ENCODE measurements around the gene MYO9A. TPM values are rescaled to one million over a fixed set of nuclear protein-coding genes. Genes with fewer than 3 reads are reported as not detected.

MYO9A gene
- total RNA-seq, 1 experiment from 2014 or later, result 21.4 TPM

DNA sequence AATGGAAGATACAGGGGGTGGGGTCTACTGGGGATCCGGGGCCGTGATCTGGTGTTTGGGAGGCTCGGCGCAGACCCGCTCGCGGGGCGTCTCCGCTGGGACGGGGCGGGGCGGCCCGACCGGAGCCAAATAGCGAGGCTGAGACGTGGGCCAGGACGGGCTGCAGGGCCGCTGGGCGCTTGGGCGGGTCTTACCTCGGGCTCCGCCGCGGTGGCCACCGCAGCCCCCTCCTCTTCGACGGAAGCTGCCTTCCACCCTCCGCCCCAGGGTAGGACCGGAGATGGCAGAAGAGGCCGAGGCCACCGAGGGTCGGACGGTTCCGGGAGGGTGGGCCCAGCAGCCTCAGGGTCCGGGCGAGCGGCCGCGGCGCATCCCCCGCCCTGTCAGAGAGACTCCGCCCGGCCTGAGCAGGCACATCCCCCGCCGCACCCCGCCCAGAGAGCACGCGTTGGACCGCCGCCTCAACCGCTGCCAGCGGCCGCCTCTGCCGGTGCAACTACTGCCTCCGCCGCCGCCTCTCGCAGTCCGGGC, 399 bp downstream of the MYO9A start:
- no peaks in the 10 kb centered on the region for H3K36me3 Mint-ChIP-seq (ENCODE audit: insufficient read depth in 1 of 3, low read depth in 3 of 3)
- Histone ChIP-seq H3K27ac (ENCODE audit: insufficient read length, low read depth, low read length) (no peak overlapping the region), H2BK5ac (ENCODE audit: insufficient read length, low read length) (no peak overlapping the region), H3K56ac (ENCODE audit: insufficient read length, low read depth, low read length) (no peak overlapping the region), H4K8ac (replicated peaks; ENCODE audit: insufficient read length, low read depth, low read length) (no peak overlapping the region), H3K4me2 (ENCODE audit: insufficient read depth, insufficient read length, low read length) (peak overlapping the region; percentile 85), H2BK15ac (ENCODE audit: low read depth, low read length) (no peak overlapping the region; the same call in 1 of the 2 replicates), H3K18ac (ENCODE audit: insufficient read length, low read depth, low read length) (peak overlapping the region; percentile 35), H3K23me2 (ENCODE audit: insufficient read length, low read depth, low read length, poor library complexity, severe bottlenecking) (peaks cover 13% of the 10 kb centered on the region), H3K23ac (ENCODE audit: insufficient read length, low read depth, low read length) (no peak overlapping the region), H3T11ph (ENCODE audit: low read length) (no peak overlapping the region), H2BK12ac (ENCODE audit: insufficient read length, low read depth, low read length) (no peak overlapping the region), H3K79me1 (ENCODE audit: insufficient read depth, low read depth, low read length, poor library complexity, severe bottlenecking) (no peaks in the 10 kb centered on the region), H3K9me3 (ENCODE audit: control insufficient read depth, low read depth, low read length) (no peaks in the 10 kb centered on the region), H4K91ac (ENCODE audit: insufficient read length, low read depth, low read length) (no peak overlapping the region), H2BK20ac (ENCODE audit: low read depth, low read length, poor library complexity, severe bottlenecking) (no peak overlapping the region), H3K14ac (ENCODE audit: insufficient read depth, low read length) (peak overlapping the region; percentile 52; the same call in 1 of the 2 replicates), H4K20me1 (ENCODE audit: control insufficient read depth, insufficient read depth, insufficient read length) (peaks cover 3% of the 10 kb centered on the region), H2AFZ (ENCODE audit: low read length) (no peak overlapping the region), H3K9ac (ENCODE audit: extremely low read depth, insufficient read length, low read length) (peak overlapping the region; percentile 8), H3K4me1 (ENCODE audit: insufficient read depth, low read length) (peaks cover 2% of the 10 kb centered on the region; the same call in 1 of the 2 replicates), H2BK120ac (ENCODE audit: low read depth, low read length, poor library complexity, severe bottlenecking) (no peak overlapping the region), H3K79me2 (ENCODE audit: insufficient read depth, low read length) (0 out of 2 replicates have a peak, but pooled peaks cover 2% of the 10 kb centered on the region), H3K27me3 (ENCODE audit: insufficient read depth, low read length) (no peaks in the 10 kb centered on the region), H3K4ac (ENCODE audit: low read depth, low read length) (no peak overlapping the region), H2AK5ac (ENCODE audit: insufficient read length, low read length) (no peak overlapping the region), H4K5ac (ENCODE audit: insufficient read length, low read depth, low read length) (no peak overlapping the region)
- H3K27me3 Mint-ChIP-seq (ENCODE audit: low read depth), result no peaks in the 10 kb centered on the region
- TF ChIP-seq, protein P1, sequence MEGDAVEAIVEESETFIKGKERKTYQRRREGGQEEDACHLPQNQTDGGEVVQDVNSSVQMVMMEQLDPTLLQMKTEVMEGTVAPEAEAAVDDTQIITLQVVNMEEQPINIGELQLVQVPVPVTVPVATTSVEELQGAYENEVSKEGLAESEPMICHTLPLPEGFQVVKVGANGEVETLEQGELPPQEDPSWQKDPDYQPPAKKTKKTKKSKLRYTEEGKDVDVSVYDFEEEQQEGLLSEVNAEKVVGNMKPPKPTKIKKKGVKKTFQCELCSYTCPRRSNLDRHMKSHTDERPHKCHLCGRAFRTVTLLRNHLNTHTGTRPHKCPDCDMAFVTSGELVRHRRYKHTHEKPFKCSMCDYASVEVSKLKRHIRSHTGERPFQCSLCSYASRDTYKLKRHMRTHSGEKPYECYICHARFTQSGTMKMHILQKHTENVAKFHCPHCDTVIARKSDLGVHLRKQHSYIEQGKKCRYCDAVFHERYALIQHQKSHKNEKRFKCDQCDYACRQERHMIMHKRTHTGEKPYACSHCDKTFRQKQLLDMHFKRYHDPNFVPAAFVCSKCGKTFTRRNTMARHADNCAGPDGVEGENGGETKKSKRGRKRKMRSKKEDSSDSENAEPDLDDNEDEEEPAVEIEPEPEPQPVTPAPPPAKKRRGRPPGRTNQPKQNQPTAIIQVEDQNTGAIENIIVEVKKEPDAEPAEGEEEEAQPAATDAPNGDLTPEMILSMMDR (conservative IDR thresholded peaks at IDR 0.05), result no peak
- peak overlapping the region; percentile 98 for H3K4me3 Mint-ChIP-seq
- peak; percentile 87 for DNase-seq
- no peaks in the 10 kb centered on the region for H3K9me3 Mint-ChIP-seq
- H3K4me1 Mint-ChIP-seq, result peaks cover 28 to 30% of the 10 kb centered on the region in 2 experiments
- WGBS (ENCODE audit: extremely low coverage, insufficient read length, low lambda C conversion rate), result no CpG with 5 or more reads among the region's 59 CpGs
- H3K27ac Mint-ChIP-seq, result peak overlapping the region in 2 of 3 experiments; percentile 57 to 82; a peak in 4 of 7 replicates
